Neural progenitor cell (in vitro differentiated cells): ENCODE data around the gene TBCEL.

Experiments
- CTCF ChIP-seq: fragments of 200-600 bp; sonication (generic); IDR thresholded peaks from 2 replicates; pipeline ENCODE4 v1.5.1; 2017; ENCODE audit warnings: antibody characterized with exemption, mild to moderate bottlenecking
- EZH2 ChIP-seq: fragments of 200-600 bp; sonication (generic); IDR thresholded peaks from 2 replicates; pipeline ENCODE4 v1.6.1; 2017; ENCODE audit warnings: antibody characterized with exemption, mild to moderate bottlenecking, moderate library complexity
- EZH2phosphoT487 ChIP-seq: fragments of 200-600 bp; sonication (generic); IDR thresholded peaks from 2 replicates; pipeline ENCODE4 v1.6.1; 2017; ENCODE audit warnings: antibody characterized with exemption

- TF ChIP-seq CTCF (no peak), EZH2phosphoT487 (no peak), EZH2 (no peak)
These were observed 65.7 kb downstream of the TBCEL start for GRCh38 chr11:121089566-121089965.
